ENCODE results near the gene PTPRO. TPM values are rescaled to one million over a fixed set of nuclear protein-coding genes. Genes with fewer than 3 reads are reported as not detected.

Gene PTPRO
- total RNA-seq, 1 donor, result under 0.01 TPM

- DNase-seq (ENCODE audit: insufficient read length, low spot score, missing footprints), result no peak
- no peak overlapping the region for H3K27ac ChIP-seq (ENCODE audit: low read depth, low read length)
- H4K20me1 ChIP-seq (ENCODE audit: insufficient read depth, low read length), result no peaks in the 10 kb centered on the region
- H3K36me3 ChIP-seq (ENCODE audit: insufficient read depth, low read length), result no peaks in the 10 kb centered on the region
- TF ChIP-seq CTCF (IDR thresholded peaks at IDR 0.05; ENCODE audit: extremely low read depth, low read depth, low read length), result no peak
- H3K4me3 ChIP-seq (ENCODE audit: insufficient read depth, low read length), result no peak overlapping the region
- H2AFZ ChIP-seq (ENCODE audit: low read length), result no peak overlapping the region
- H3K4me2 ChIP-seq (ENCODE audit: insufficient read depth, low read length), result no peak overlapping the region
- no peaks in the 10 kb centered on the region for H3K9me3 ChIP-seq (ENCODE audit: low read depth, low read length)
- H3K4me1 ChIP-seq (ENCODE audit: insufficient read depth, low read length), result peaks cover 4% of the 10 kb centered on the region
- H3K27me3 ChIP-seq (ENCODE audit: insufficient read depth, low read length), result peaks cover 19% of the 10 kb centered on the region
- no peaks in the 10 kb centered on the region for H3K79me2 ChIP-seq (ENCODE audit: insufficient read depth, low read length)
Observed at GRCh38 chr12:15318841-15319240, 3.5 kb upstream of the PTPRO start.

GRCh38 chr12:15320881-15321280 is 1.4 kb upstream of the PTPRO start:
- Histone ChIP-seq H3K4me1 (ENCODE audit: insufficient read depth, low read length) (peaks cover 4% of the 10 kb centered on the region), H2AFZ (ENCODE audit: low read length) (no peak overlapping the region), H3K79me2 (ENCODE audit: insufficient read depth, low read length) (no peaks in the 10 kb centered on the region), H3K36me3 (ENCODE audit: insufficient read depth, low read length) (no peaks in the 10 kb centered on the region), H3K27ac (ENCODE audit: low read depth, low read length) (no peak overlapping the region), H3K4me3 (ENCODE audit: insufficient read depth, low read length) (no peak overlapping the region), H4K20me1 (ENCODE audit: insufficient read depth, low read length) (no peaks in the 10 kb centered on the region), H3K27me3 (ENCODE audit: insufficient read depth, low read length) (peaks cover 19% of the 10 kb centered on the region), H3K4me2 (ENCODE audit: insufficient read depth, low read length) (no peak overlapping the region), H3K9me3 (ENCODE audit: low read depth, low read length) (no peaks in the 10 kb centered on the region)
- DNase-seq (ENCODE audit: insufficient read length, low spot score, missing footprints), result no peak
- TF ChIP-seq CTCF (IDR thresholded peaks at IDR 0.05; ENCODE audit: extremely low read depth, low read depth, low read length), result no peak

GRCh38 chr12:15323480-15323879 is 1.2 kb downstream of the PTPRO start:
- Histone ChIP-seq H3K9me3 (ENCODE audit: low read depth, low read length) (no peaks in the 10 kb centered on the region), H3K4me1 (ENCODE audit: insufficient read depth, low read length) (peaks cover 4% of the 10 kb centered on the region), H4K20me1 (ENCODE audit: insufficient read depth, low read length) (no peaks in the 10 kb centered on the region), H2AFZ (ENCODE audit: low read length) (no peak overlapping the region), H3K27ac (ENCODE audit: low read depth, low read length) (no peak overlapping the region), H3K27me3 (ENCODE audit: insufficient read depth, low read length) (peaks cover 19% of the 10 kb centered on the region), H3K4me3 (ENCODE audit: insufficient read depth, low read length) (no peak overlapping the region), H3K4me2 (ENCODE audit: insufficient read depth, low read length) (no peak overlapping the region), H3K36me3 (ENCODE audit: insufficient read depth, low read length) (no peaks in the 10 kb centered on the region), H3K79me2 (ENCODE audit: insufficient read depth, low read length) (no peaks in the 10 kb centered on the region)
- peak; percentile 59 for DNase-seq (ENCODE audit: insufficient read length, low spot score, missing footprints)
- TF ChIP-seq CTCF (IDR thresholded peaks at IDR 0.05; ENCODE audit: extremely low read depth, low read depth, low read length), result no peak

GRCh38 chr12:15329891-15330290 is 7.6 kb downstream of the PTPRO start:
- H4K20me1 ChIP-seq (ENCODE audit: insufficient read depth, low read length), result no peaks in the 10 kb centered on the region
- no peak for DNase-seq (ENCODE audit: insufficient read length, low spot score, missing footprints)
- TF ChIP-seq CTCF (IDR thresholded peaks at IDR 0.05; ENCODE audit: extremely low read depth, low read depth, low read length), result no peak

More at GRCh38 chr12:15329891-15330290, 7.6 kb downstream of the PTPRO start:
- peaks cover 6% of the 10 kb centered on the region for H3K27me3 ChIP-seq (ENCODE audit: insufficient read depth, low read length)
- no peak overlapping the region for H3K4me2 ChIP-seq (ENCODE audit: insufficient read depth, low read length)
- H2AFZ ChIP-seq (ENCODE audit: low read length), result no peak overlapping the region
- H3K79me2 ChIP-seq (ENCODE audit: insufficient read depth, low read length), result no peaks in the 10 kb centered on the region
- H3K4me3 ChIP-seq (ENCODE audit: insufficient read depth, low read length), result no peak overlapping the region
- H3K9me3 ChIP-seq (ENCODE audit: low read depth, low read length), result no peaks in the 10 kb centered on the region
- H3K4me1 ChIP-seq (ENCODE audit: insufficient read depth, low read length), result no peaks in the 10 kb centered on the region
- no peak overlapping the region for H3K27ac ChIP-seq (ENCODE audit: low read depth, low read length)
- no peaks in the 10 kb centered on the region for H3K36me3 ChIP-seq (ENCODE audit: insufficient read depth, low read length)
